A673 (cell line): Measurements from ENCODE around the gene MLC1. TPM values are rescaled to one million over a fixed set of nuclear protein-coding genes. Genes with fewer than 3 reads are reported as not detected.

Experiments used
- BruUV-seq: library from RNA; stranded (reverse); fragments of 400-500 nt; replicated peaks from 2 replicates; lab custom pipeline; 2021; lab: Mats Ljungman, UMichigan
- CTCF ChIA-PET: fragments of 300-600 bp; sonication (Branson Sonifier 250); formaldehyde crosslinking; loops from one replicate; lab custom pipeline; 2022; ENCODE audit warnings: antibody characterized with exemption; lab: Charles Lee
- POLR2A ChIA-PET: fragments of 300-600 bp; sonication (Branson Sonifier 250); formaldehyde crosslinking; loops from one replicate; lab custom pipeline; 2022; ENCODE audit warnings: antibody characterized with exemption; ENCODE audit not compliant: low non-redundant PET; lab: Charles Lee
- DNase-seq: peaks from one replicate; pipeline ENCODE4 v3.0.0-alpha.2; 2015; ENCODE audit warnings: low spot score
- H3K27ac ChIP-seq: fragments of 200-600 bp; sonication (generic); 2 replicates; pipeline ENCODE4 v1.5.1; 2016; ENCODE audit warnings: mixed run types, low read depth, mild to moderate bottlenecking, mixed read lengths, antibody characterized with exemption, low read length; ENCODE audit not compliant: poor library complexity, severe bottlenecking
- H3K27me3 ChIP-seq: fragments of 200-600 bp; sonication (generic); replicated peaks from 2 replicates; pipeline ENCODE4 v1.6.1; 2017; ENCODE audit warnings: mixed run types, low read depth, mild to moderate bottlenecking, mixed read lengths, antibody characterized with exemption, low read length; ENCODE audit not compliant: insufficient read depth, poor library complexity
- H3K36me3 ChIP-seq: fragments of 200-600 bp; sonication (generic); 2 replicates; pipeline ENCODE4 v1.6.1; 2016; ENCODE audit warnings: mixed run types, mild to moderate bottlenecking, mixed read lengths, antibody characterized with exemption, low read length; ENCODE audit not compliant: insufficient read depth, poor library complexity, severe bottlenecking
- H3K4me1 ChIP-seq: fragments of 200-600 bp; sonication (generic); 2 replicates; pipeline ENCODE4 v1.6.1; 2017; ENCODE audit warnings: mixed run types, mild to moderate bottlenecking, mixed read lengths, antibody characterized with exemption, low read length; ENCODE audit not compliant: insufficient read depth, poor library complexity, severe bottlenecking
- H3K4me3 ChIP-seq: fragments of 200-600 bp; sonication (generic); 2 replicates; pipeline ENCODE4 v1.5.1; 2016; ENCODE audit warnings: low read depth, mixed run types, mild to moderate bottlenecking, mixed read lengths, low read length; ENCODE audit not compliant: poor library complexity, severe bottlenecking
- H3K9me3 ChIP-seq: fragments of 200-600 bp; sonication (generic); 2 replicates; pipeline ENCODE4 v1.6.1; 2016; ENCODE audit warnings: mixed run types, low read depth, mild to moderate bottlenecking, mixed read lengths, antibody characterized with exemption, low read length; ENCODE audit not compliant: poor library complexity, severe bottlenecking
- EZH2 ChIP-seq: fragments of 200-600 bp; sonication (generic); IDR thresholded peaks from 2 replicates; pipeline ENCODE4 v1.6.1; 2017; ENCODE audit warnings: borderline replicate concordance, low read depth, mild to moderate bottlenecking, mixed read lengths, antibody characterized with exemption, low read length; ENCODE audit not compliant: poor library complexity, severe bottlenecking
- intact Hi-C: fragments of 100-400 bp; cut with micrococcal nuclease; formaldehyde crosslinking; loops from one replicate; pipeline ENCODE4 v1.10.0; 2022; ENCODE audit not compliant: unreplicated experiment
- total RNA-seq: library from RNA; stranded (reverse); gene quantifications from 2 replicates; pipeline ENCODE4 v1.2.3, GENCODE V29; 2021
- TF ChIP-seq, protein P1 (sequence below): fragments of 300-800, 200-600 bp; sonication (generic); conservative IDR thresholded peaks from 2 replicates; pipeline ENCODE4 v1.5.1; 2017; ENCODE audit warnings: low read depth, mild to moderate bottlenecking, antibody characterized with exemption, low read length, moderate library complexity, mixed read lengths

Gene MLC1
- total RNA-seq, 1 experiment from 2014 or later, result 0.75 TPM

DNA sequence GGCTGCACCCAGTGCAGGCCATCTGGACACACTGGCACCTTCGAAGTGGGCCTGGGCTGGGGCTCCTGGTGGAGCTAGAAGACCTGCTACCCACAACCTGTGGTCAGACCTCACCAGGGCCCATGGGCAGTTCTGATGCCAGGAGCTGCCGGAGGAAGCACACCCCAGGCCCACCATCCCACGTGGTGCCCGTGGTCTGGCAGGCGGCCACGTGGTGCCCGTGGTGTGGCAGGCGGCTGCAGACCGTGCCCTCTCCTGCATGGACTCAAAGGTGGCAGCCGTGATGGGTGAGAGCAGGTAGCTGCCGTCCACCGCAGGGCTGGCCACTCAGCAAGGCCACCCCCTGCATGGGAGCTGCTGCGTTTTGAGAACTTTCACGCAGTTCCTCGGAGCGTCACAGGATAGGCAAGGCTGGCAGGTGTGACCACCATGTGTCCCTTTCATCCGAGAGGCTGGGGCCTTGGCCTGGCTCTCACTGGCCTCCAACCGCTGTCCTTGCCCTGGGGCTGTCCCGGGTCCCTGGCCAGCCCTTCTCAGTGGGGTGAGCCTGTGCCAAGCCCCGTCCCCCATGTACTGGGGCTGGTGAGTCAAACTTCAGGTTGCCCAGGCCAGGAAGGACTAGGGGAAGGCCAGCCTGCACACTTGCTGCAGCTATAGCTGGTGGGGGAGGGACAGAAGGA is 68.8 kb downstream of the MLC1 start:
- no TSS peak for BruUV-seq

DNA sequence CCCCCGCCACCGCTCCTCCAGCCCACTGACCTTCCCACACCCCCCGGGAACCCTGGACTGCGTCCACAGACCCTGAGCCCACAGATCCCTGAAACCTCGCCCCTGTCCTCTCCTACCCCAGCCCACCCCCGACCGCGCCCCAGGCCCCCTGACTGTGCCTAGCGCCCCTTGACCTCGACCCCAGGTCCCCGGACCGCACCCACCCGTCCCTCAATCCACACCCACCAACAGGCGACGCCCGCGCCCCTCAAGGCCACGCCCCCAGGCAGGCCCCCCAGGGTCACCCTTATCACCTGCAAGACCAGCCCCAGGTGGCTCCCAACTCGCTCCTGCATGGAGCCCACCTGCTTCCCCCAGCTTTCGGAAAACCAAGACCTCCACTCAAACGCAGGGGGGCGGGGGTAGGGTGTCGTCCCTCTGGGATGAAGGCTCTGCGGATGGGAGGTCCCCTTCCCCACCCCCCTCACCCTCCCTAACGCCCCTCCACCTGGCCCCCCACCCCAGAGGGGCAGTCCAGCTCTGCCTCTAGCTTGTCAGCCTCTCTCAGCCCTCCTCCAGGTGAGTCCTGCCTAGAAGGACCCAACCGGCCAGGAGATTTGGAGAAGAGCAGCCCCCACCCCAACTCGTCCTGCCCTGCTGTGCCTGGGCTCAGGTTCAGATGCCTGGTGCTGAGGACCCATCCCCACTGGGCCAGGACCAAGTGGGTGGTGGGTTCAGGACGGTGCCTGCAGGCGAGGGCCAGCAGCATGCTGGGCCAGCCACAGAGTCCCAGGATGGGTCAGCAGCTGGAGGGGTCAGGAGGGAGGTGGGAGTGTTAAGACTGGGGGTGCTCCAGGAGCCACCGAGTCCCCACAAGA is 69.5 kb downstream of the MLC1 start:
- H3K27me3 ChIP-seq, result no peaks in the 10 kb centered on the region
- ChIA-PET POLR2A (no interaction called here), CTCF (no interaction called here)
- H3K36me3 ChIP-seq, result no peaks in the 10 kb centered on the region
- intact Hi-C loops, result no loop called here
- no peak for DNase-seq
- no peak overlapping the region for H3K4me3 ChIP-seq
- no peak overlapping the region for H3K27ac ChIP-seq
- TF ChIP-seq, protein P1, sequence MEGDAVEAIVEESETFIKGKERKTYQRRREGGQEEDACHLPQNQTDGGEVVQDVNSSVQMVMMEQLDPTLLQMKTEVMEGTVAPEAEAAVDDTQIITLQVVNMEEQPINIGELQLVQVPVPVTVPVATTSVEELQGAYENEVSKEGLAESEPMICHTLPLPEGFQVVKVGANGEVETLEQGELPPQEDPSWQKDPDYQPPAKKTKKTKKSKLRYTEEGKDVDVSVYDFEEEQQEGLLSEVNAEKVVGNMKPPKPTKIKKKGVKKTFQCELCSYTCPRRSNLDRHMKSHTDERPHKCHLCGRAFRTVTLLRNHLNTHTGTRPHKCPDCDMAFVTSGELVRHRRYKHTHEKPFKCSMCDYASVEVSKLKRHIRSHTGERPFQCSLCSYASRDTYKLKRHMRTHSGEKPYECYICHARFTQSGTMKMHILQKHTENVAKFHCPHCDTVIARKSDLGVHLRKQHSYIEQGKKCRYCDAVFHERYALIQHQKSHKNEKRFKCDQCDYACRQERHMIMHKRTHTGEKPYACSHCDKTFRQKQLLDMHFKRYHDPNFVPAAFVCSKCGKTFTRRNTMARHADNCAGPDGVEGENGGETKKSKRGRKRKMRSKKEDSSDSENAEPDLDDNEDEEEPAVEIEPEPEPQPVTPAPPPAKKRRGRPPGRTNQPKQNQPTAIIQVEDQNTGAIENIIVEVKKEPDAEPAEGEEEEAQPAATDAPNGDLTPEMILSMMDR, result no peak
- TF ChIP-seq EZH2, result no peak
- peaks cover 4% of the 10 kb centered on the region for H3K9me3 ChIP-seq
- no TSS peak for BruUV-seq
- H3K4me1 ChIP-seq, result peaks cover 6% of the 10 kb centered on the region

More for the DNA sequence above, 68.8 kb downstream of the MLC1 start:
- TF ChIP-seq, protein P1, result no peak
- TF ChIP-seq EZH2, result no peak
- Histone ChIP-seq H3K27me3 (no peaks in the 10 kb centered on the region), H3K9me3 (peaks cover 4% of the 10 kb centered on the region), H3K27ac (no peak overlapping the region), H3K36me3 (no peaks in the 10 kb centered on the region), H3K4me3 (no peak overlapping the region), H3K4me1 (peaks cover 6% of the 10 kb centered on the region)
- POLR2A ChIA-PET, result no interaction called here
- no peak for DNase-seq
- intact Hi-C loops, result no loop called here
- CTCF ChIA-PET, result no interaction called here

DNA sequence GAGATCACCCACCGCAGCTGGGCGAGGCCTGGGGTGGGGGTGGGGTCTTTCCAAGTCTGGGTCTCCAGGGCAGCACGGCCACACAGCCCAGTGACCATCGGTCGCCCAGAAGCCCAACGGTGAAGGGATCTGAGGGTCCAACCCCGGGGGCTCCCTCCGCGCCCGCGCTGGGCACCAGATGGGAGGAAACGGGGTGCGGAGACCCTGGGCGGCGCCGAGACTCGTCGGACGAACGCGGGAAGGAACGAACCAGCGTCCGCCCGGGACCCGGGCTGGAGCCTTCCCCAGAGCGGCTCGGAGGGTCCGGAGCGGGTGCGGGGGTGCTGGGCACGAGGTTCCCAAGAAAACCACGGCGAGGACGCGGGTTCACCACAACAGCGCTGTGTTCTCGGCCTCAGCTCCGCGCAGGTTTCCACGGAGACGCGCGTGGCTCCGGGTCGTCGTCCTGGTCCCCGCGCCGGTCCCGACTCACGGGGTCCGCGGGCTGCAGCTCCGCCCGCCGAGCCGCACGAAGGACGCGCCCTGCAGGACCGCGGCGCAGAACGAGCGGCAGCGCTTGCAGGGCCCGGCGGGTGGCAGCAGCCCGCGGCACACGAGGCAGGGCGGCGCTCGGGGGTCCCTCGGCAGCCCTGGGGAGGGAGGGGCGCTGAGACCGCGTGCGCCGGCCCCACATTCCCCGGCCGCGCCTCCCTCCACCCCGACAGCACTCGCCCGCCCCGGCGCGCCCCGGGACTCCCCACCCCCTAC is 70.4 kb downstream of the MLC1 start:
- intact Hi-C loops, result no loop called here
- Histone ChIP-seq H3K4me1 (peaks cover 11% of the 10 kb centered on the region), H3K27ac (no peak overlapping the region), H3K9me3 (peaks cover 4% of the 10 kb centered on the region), H3K36me3 (no peaks in the 10 kb centered on the region), H3K27me3 (no peaks in the 10 kb centered on the region), H3K4me3 (peak overlapping the region; percentile 31)
- POLR2A ChIA-PET, result no interaction called here
- CTCF ChIA-PET, result no interaction called here
- TF ChIP-seq EZH2, result no peak
- TF ChIP-seq, protein P1, result no peak
- no TSS peak for BruUV-seq
- DNase-seq, result no peak
